MM.1S (cell line): ENCODE data around the gene TTBK1.

ENCODE experiments used
- DNase-seq: peaks from one replicate; pipeline ENCODE4 v3.0.0-alpha.2; 2015
- H2AFZ ChIP-seq: fragments of 300-600 bp; sonication (generic); 2 replicates; pipeline ENCODE4 v1.6.0; 2016; ENCODE audit warnings: antibody characterized with exemption, low read length
- H3F3A ChIP-seq: fragments of 300-600 bp; sonication (generic); 2 replicates; pipeline ENCODE4 v1.6.1; 2016; ENCODE audit warnings: mild to moderate bottlenecking, antibody characterized with exemption, low read length, moderate library complexity, mixed read lengths; ENCODE audit not compliant: insufficient read depth
- H3K27ac ChIP-seq: fragments of 300-600 bp; sonication (generic); 2 replicates; pipeline ENCODE4 v1.5.1; 2016; ENCODE audit warnings: mild to moderate bottlenecking, low read length
- H3K27me3 ChIP-seq: fragments of 300-600 bp; sonication (generic); replicated peaks from 2 replicates; pipeline ENCODE4 v1.6.0; 2016; ENCODE audit warnings: low read length; ENCODE audit not compliant: insufficient read depth
- H3K36me3 ChIP-seq: fragments of 300-600 bp; sonication (generic); replicated peaks from 2 replicates; pipeline ENCODE4 v1.6.1; 2016; ENCODE audit warnings: mild to moderate bottlenecking, low read length, mixed read lengths; ENCODE audit not compliant: insufficient read depth
- H3K4me1 ChIP-seq: fragments of 300-600 bp; sonication (generic); 2 replicates; pipeline ENCODE4 v1.6.1; 2016; ENCODE audit warnings: low read length, mixed read lengths
- H3K4me2 ChIP-seq: fragments of 300-600 bp; sonication (generic); 2 replicates; pipeline ENCODE4 v1.6.0; 2016; ENCODE audit warnings: low read depth, low read length
- H3K4me3 ChIP-seq: fragments of 300-600 bp; sonication (generic); 2 replicates; pipeline ENCODE4 v1.5.1; 2016; ENCODE audit warnings: low read length, mixed read lengths
- H3K79me2 ChIP-seq: fragments of 300-600 bp; sonication (generic); 2 replicates; pipeline ENCODE4 v1.6.1; 2016; ENCODE audit warnings: mixed run types, low read length, mixed read lengths
- H3K9ac ChIP-seq: fragments of 300-600 bp; sonication (generic); 2 replicates; pipeline ENCODE4 v1.6.1; 2016; ENCODE audit warnings: low read length, mixed read lengths
- H3K9me2 ChIP-seq: fragments of 300-600 bp; sonication (generic); replicated peaks from 2 replicates; pipeline ENCODE4 v1.6.1; 2016; ENCODE audit warnings: mild to moderate bottlenecking, low read length, mixed read lengths; ENCODE audit not compliant: insufficient read depth
- H3K9me3 ChIP-seq: fragments of 300-600 bp; sonication (generic); replicated peaks from 2 replicates; pipeline ENCODE4 v1.6.1; 2016; ENCODE audit warnings: mild to moderate bottlenecking, low read length, mixed read lengths; ENCODE audit not compliant: insufficient read depth
- H4K20me1 ChIP-seq: fragments of 300-600 bp; sonication (generic); 2 replicates; pipeline ENCODE4 v1.6.1; 2016; ENCODE audit warnings: mild to moderate bottlenecking, low read length, moderate library complexity, mixed read lengths; ENCODE audit not compliant: insufficient read depth
- EZH2 ChIP-seq: fragments of 300-600 bp; sonication (generic); optimal IDR thresholded peaks from 2 replicates; pipeline ENCODE3; 2017; ENCODE audit warnings: low read depth, mild to moderate bottlenecking, antibody characterized with exemption, low read length, mixed read lengths
- EZH2phosphoT487 ChIP-seq: fragments of 300-600 bp; sonication (generic); IDR thresholded peaks from 2 replicates; pipeline ENCODE4 v1.6.1; 2018; ENCODE audit warnings: antibody characterized with exemption, low read length
- TF ChIP-seq, protein P1 (sequence below): fragments of 300-600 bp; sonication (generic); IDR thresholded peaks from 2 replicates; pipeline ENCODE4 v1.5.1; 2016; ENCODE audit warnings: antibody characterized with exemption, low read length, mixed read lengths

The TTBK1 gene

GRCh38 chr6:43242908-43243663 is at the start of gene TTBK1:
TSS of gene TTBK1 (plus strand) at chr6:43243481. CDS start at chr6:43246661, 3,180 bp downstream.
- H3F3A ChIP-seq: peaks cover 12% of the 10 kb centered on the region
- H3K9me2 ChIP-seq: no peaks in the 10 kb centered on the region
- H2AFZ ChIP-seq: no peak within 1 kb of the TSS
- peaks cover 16% of the 10 kb centered on the region for H3K4me1 ChIP-seq
- no peaks in the 10 kb centered on the region for H3K79me2 ChIP-seq
- TF ChIP-seq, protein P1, sequence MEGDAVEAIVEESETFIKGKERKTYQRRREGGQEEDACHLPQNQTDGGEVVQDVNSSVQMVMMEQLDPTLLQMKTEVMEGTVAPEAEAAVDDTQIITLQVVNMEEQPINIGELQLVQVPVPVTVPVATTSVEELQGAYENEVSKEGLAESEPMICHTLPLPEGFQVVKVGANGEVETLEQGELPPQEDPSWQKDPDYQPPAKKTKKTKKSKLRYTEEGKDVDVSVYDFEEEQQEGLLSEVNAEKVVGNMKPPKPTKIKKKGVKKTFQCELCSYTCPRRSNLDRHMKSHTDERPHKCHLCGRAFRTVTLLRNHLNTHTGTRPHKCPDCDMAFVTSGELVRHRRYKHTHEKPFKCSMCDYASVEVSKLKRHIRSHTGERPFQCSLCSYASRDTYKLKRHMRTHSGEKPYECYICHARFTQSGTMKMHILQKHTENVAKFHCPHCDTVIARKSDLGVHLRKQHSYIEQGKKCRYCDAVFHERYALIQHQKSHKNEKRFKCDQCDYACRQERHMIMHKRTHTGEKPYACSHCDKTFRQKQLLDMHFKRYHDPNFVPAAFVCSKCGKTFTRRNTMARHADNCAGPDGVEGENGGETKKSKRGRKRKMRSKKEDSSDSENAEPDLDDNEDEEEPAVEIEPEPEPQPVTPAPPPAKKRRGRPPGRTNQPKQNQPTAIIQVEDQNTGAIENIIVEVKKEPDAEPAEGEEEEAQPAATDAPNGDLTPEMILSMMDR: no peak
- TF ChIP-seq EZH2: no peak
- no peak for TF ChIP-seq EZH2phosphoT487
- H3K4me3 ChIP-seq: no peak within 1 kb of the TSS
- no peak for DNase-seq
- H4K20me1 ChIP-seq: no peaks in the 10 kb centered on the region
- H3K9me3 ChIP-seq: no peaks in the 10 kb centered on the region
- H3K36me3 ChIP-seq: no peaks in the 10 kb centered on the region
- H3K27me3 ChIP-seq: no peaks in the 10 kb centered on the region
- H3K27ac ChIP-seq: no peak within 1 kb of the TSS
- no peak within 1 kb of the TSS for H3K4me2 ChIP-seq
- no peak within 1 kb of the TSS for H3K9ac ChIP-seq

DNA sequence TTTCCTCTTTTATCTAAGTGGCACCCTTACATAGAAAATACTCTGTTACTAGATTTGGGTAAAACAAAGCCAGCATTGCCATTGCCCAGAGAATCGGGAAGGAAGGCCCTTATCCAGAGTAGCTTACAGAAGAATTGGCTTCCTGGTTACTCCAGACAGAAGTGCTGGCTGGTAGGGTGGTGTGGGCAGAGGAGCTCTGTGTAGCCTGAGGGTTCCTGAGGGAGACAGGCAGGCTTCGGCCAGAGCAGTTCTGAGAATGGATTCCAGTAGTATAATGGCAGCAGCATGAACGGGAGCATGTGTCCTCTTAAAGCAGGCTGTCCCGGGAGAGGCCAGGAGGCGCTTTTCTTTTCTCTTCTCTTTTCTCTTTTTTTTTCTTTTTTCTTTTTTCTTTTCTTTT is 49.4 kb upstream of the TTBK1 start:
- Histone ChIP-seq H3K9me3 (no peaks in the 10 kb centered on the region), H3K9me2 (no peaks in the 10 kb centered on the region), H3K9ac (no peak overlapping the region), H2AFZ (no peak overlapping the region), H3K36me3 (no peaks in the 10 kb centered on the region), H4K20me1 (no peaks in the 10 kb centered on the region), H3K27ac (no peak overlapping the region), H3K27me3 (no peaks in the 10 kb centered on the region), H3K4me2 (no peak overlapping the region), H3F3A (no peaks in the 10 kb centered on the region), H3K4me1 (no peaks in the 10 kb centered on the region), H3K79me2 (no peaks in the 10 kb centered on the region), H3K4me3 (no peak overlapping the region)
- TF ChIP-seq, protein P1: no peak
- DNase-seq: no peak

DNA sequence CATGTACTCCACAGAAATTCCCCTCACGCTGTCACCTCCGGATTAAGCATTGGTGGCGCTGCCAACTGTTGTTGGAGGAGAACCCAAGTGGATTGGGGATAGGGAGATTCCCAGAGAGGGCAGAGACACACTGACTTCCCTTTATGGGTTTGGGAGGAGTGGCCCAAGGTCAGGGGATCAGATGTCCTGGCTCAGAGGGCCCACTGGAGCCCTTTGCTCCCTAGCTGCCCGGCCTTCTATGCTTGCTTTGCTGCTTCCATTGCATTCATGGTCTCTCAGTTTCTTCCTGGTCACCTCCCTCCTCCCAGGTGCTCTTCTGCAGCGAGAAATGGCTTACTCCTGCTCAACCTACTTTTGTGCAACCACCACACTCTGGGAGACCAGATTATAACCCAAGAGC is 46.9 kb upstream of the TTBK1 start:
- no peak for DNase-seq
- Histone ChIP-seq H3K9me2 (no peaks in the 10 kb centered on the region), H3K4me2 (no peak overlapping the region), H2AFZ (no peak overlapping the region), H3K27ac (no peak overlapping the region), H3K36me3 (no peaks in the 10 kb centered on the region), H3K9me3 (no peaks in the 10 kb centered on the region), H3K4me3 (no peak overlapping the region), H4K20me1 (no peaks in the 10 kb centered on the region), H3K9ac (no peak overlapping the region), H3K79me2 (no peaks in the 10 kb centered on the region), H3K27me3 (no peaks in the 10 kb centered on the region), H3F3A (no peaks in the 10 kb centered on the region), H3K4me1 (no peaks in the 10 kb centered on the region)
- TF ChIP-seq EZH2 (no peak), EZH2phosphoT487 (no peak)
- TF ChIP-seq, protein P1: no peak
